ENCODE measurements around the gene IRAG1. TPM values are rescaled to one million over a fixed set of nuclear protein-coding genes. Genes with fewer than 3 reads are reported as not detected.

IRAG1 gene
- total RNA-seq (not detected), polyA plus RNA-seq (not detected), total RNA-seq (0 to 0.07 (median 0) reads per million in 6 experiments)

GRCh38 chr11:10693509-10694081, at the start of gene IRAG1:
TSS of gene IRAG1 (minus strand) at chr11:10693755. CDS start at chr11:10693602, 153 bp downstream.
- Mint-ChIP-seq H3K27me3 (peaks cover 6 to 20% (median 10%) of the 10 kb centered on the region in 5 donors), H3K4me1 (peaks cover 0 to 7% (median 0%) of the 10 kb centered on the region in 4 donors), H3K27ac (no peak within 1 kb of the TSS), H3K36me3 (peaks cover 0 to under 1% (median 0%) of the 10 kb centered on the region in 3 donors), H3K9me3 (peaks cover 0 to 1% (median 0%) of the 10 kb centered on the region in 9 donors), H3K4me3 (no peak within 1 kb of the TSS)
- DNase-seq (no peak), ATAC-seq (no peak)
- POLR2A ChIA-PET, result no interaction called here

DNA sequence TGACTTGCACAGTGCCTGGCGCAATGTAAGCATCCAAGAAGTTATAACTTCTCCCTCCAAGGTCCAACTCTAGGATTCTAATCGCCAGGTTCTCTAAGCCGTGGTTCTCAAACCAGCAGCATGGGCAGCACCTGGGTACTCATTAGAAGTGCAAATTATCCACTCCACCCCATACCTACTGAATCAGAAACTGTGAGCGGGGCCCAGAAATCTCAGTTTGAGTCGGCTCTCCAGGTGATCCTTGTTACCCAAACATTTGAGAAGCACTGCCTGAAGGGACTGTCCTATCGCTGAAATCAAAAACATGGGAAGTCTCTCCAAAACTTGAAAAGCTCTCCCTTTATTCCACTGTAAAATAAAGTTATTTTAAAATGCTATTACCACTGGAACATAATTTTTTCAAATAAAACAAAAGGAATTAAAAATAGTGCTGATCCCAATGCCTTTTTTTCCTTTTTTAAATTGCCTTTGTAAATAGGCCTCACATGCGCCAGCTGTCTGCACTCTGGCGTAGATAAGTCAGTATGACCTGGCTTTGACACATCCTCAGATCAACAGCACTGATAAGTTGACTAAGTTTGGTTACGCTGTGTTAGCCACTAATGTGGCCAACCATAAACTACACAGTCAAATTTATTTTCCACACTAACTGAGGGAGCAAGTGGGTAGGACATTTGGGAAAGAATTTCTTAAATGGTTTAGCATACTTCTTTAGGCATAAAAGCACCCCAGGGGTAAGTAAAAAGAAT, 49.1 kb upstream of the IRAG1 start:
- Mint-ChIP-seq H3K4me1 (peaks cover 14 to 31% (median 29%) of the 10 kb centered on the region in 4 donors), H3K9me3 (no peaks in the 10 kb centered on the region), H3K27me3 (no peaks in the 10 kb centered on the region), H3K4me3 (peak overlapping the region in 8 of 10 donors; percentile 12 to 65 (median 57)), H3K36me3 (no peaks in the 10 kb centered on the region), H3K27ac (peak overlapping the region in 8 of 10 donors; percentile 13 to 84 (median 70))
- POLR2A ChIA-PET, result interaction anchor here (0.6 kb wide), 1 partner anchor 14 kb away, joined by 10 read pairs; no protein-coding TSS in a partner anchor
- DNase-seq, result peak in 3 of 10 donors; percentile 9 to 32 (median 19)
- peak; percentile 81 to 91 for ATAC-seq

DNA sequence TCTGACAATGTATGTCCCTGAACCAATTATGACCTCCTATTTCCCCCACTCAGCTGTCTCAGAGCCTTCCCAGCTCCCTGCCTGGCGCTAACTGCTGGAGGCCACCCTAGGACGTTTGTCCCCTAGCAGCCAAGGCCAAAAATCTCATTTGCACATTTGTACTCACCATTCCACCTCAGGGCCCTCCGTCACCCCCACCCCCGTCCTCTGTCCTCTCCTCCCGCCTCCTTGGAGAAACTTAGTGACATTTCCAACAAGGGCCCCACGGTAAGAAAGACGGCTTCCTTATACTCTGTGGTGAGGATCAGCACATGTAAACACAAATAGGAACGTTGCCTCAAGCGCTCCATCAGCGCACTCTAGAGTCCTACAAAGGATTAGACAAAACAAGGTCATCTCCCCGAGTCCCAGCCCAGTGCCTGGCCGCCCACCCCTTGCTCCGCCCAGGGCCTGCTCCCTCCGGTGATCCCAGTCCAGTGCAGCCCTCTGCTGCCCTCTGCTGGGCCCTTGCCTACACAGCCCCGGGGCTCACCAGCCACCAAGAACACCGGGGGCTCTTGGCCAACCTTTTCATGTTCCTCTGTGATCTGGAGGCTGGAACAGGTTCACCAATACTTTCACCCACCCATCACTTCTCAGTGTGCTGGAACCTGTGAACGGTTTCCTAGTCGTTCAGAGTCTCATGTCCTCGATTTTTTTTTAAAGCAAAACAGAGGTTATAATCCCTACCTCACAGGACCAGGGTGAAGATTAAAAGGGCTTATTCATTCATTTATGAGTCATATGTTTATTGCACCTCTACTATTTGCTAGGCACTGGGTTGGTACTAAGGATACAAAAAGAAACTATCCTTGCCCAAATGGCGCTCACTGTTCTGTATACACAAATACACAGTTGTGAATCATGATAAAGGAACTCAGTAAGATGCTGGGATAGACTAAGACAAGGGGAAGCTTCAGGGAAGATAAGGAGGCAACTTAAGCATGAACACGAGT, 42.2 kb upstream of the IRAG1 start:
- POLR2A ChIA-PET, result interaction anchor here (0.7 to 1.1 kb wide), 3 partner anchors 15 to 320 kb away, joined by 5 to 12 read pairs (median 5); partner anchors contain the start of gene CTR9
- Mint-ChIP-seq H3K9me3 (peaks cover 0 to 9% (median 0%) of the 10 kb centered on the region in 9 donors), H3K27me3 (peaks cover 0 to 18% (median 11%) of the 10 kb centered on the region in 5 donors), H3K4me3 (peak overlapping the region; percentile 53 to 79 (median 61)), H3K27ac (peak overlapping the region in 5 of 10 donors; percentile 39 to 64 (median 49)), H3K36me3 (no peaks in the 10 kb centered on the region), H3K4me1 (peaks cover 9 to 18% (median 10%) of the 10 kb centered on the region in 4 donors)
- ATAC-seq, result peak; percentile 100
- DNase-seq, result peak; percentile 70 to 89 (median 82)

DNA sequence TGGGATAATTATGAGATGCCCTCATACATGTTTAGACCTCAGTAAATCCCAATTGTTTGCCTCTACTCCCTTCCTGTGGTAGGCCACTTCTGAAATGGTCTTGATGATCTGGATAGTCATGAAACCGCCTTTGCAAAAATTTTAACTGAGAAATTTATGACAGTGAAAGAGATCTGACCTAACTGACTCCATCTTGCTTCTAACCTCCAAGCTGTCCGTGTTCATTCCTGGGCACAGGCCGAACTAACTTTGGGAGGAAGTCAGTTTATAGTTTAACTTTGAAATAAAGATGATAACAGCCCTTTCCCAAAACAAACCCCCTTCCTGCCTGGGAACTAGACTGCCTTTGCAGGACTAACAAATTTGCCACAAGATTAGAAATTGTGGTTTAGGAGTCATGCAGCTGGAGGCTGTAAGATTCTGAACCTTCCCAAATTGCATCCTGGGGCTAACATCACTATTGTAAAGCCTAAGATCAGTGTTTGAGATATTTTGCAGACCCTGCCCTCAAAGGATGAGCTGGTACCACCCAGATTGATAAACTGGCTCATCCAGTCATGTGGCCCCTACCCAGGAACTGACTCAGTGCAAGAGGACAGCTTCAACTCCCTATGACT, 37.6 kb upstream of the IRAG1 start:
- POLR2A ChIA-PET, result no interaction called here
- H3K36me3 Mint-ChIP-seq, result no peaks in the 10 kb centered on the region
- no peak for DNase-seq
- ATAC-seq, result no peak
- H3K9me3 Mint-ChIP-seq, result peaks cover 0 to 9% (median 0%) of the 10 kb centered on the region in 9 donors
- no peak overlapping the region for H3K27ac Mint-ChIP-seq
- H3K4me3 Mint-ChIP-seq, result no peak overlapping the region
- H3K4me1 Mint-ChIP-seq, result peaks cover 7 to 19% (median 12%) of the 10 kb centered on the region in 4 donors
- peaks cover 6 to 28% (median 11%) of the 10 kb centered on the region in 5 donors for H3K27me3 Mint-ChIP-seq

GRCh38 chr11:10730151-10730550, 36.6 kb upstream of the IRAG1 start:
- DNase-seq, result no peak

DNA sequence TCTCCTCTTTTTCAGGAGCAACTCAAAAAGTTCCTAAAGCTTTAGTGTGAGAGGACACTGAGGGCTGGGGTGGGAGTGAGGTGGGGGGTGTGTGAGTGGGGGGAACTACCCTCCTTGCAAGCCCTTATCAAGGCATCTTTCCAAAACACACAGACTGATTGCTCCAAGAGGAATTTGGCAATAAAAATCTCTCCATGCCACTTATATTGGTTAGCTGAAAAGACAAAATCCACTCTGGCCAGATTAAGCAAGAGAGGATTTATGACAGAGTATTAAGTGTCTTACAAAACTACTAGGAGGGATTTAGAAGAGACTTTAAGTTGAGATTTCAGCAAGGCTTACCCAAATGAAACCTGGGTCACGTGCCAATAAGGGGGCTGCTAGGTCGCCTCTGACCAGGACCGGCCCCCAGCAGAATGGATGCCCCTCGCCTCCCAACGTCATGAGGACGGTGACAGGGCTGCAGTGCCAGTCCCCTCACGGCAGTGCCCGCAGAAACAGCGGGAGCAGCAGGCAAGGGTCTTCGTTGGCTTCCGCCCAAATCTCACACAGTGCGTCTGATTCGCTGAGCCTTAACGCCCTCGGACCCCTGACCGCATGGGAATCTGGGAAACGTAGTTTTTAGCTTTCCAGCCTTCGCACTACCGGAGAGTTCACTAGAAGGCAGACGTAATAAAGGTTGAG, 35.4 kb upstream of the IRAG1 start:
- Mint-ChIP-seq H3K27ac (no peak overlapping the region), H3K4me3 (no peak overlapping the region), H3K36me3 (no peaks in the 10 kb centered on the region), H3K27me3 (peaks cover 6 to 28% (median 11%) of the 10 kb centered on the region in 5 donors), H3K4me1 (peaks cover 11 to 19% (median 16%) of the 10 kb centered on the region in 4 donors), H3K9me3 (peaks cover 0 to 9% (median 0%) of the 10 kb centered on the region in 9 donors)
- DNase-seq, result no peak
- POLR2A ChIA-PET, result interaction anchor here (0.7 kb wide), 1 partner anchor 13 kb away, joined by 10 read pairs; no protein-coding TSS in a partner anchor
- no peak for ATAC-seq

More at GRCh38 chr11:10730151-10730550, 36.6 kb upstream of the IRAG1 start:
- no peaks in the 10 kb centered on the region for H3K36me3 Mint-ChIP-seq
- H3K4me1 Mint-ChIP-seq, result peaks cover 9 to 19% (median 13%) of the 10 kb centered on the region in 4 donors
- ATAC-seq, result no peak
- POLR2A ChIA-PET, result no interaction called here
- peak overlapping the region in 1 of 10 donors; percentile 21 for H3K27ac Mint-ChIP-seq
- no peak overlapping the region for H3K4me3 Mint-ChIP-seq
- H3K27me3 Mint-ChIP-seq, result peaks cover 6 to 28% (median 11%) of the 10 kb centered on the region in 5 donors
- peaks cover 0 to 9% (median 0%) of the 10 kb centered on the region in 9 donors for H3K9me3 Mint-ChIP-seq

DNA sequence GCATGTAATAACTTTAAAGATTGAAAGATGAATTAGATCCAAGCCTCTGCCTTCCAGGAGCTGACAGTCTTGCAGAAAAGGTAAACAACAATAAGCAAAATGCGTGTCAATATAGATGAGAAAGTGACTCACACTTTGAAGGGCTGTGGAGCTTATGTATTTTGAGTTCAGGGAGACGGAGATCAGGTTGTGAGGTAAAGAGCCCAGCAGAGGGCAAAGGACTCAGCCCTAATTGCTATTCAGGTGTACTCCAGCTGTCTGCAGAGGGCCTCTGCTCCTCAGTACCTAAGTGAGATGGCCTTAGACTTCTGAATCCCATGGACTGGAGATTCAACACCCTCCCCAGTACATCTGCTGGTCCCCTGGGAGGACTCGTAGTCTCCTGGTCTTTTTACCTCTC, 34.6 kb upstream of the IRAG1 start:
- Mint-ChIP-seq H3K36me3 (no peaks in the 10 kb centered on the region), H3K9me3 (peaks cover 0 to 9% (median 0%) of the 10 kb centered on the region in 9 donors), H3K4me1 (peaks cover 11 to 19% (median 16%) of the 10 kb centered on the region in 4 donors), H3K27ac (no peak overlapping the region), H3K27me3 (peaks cover 6 to 28% (median 10%) of the 10 kb centered on the region in 5 donors), H3K4me3 (no peak overlapping the region)
- ATAC-seq (no peak), DNase-seq (no peak)
- POLR2A ChIA-PET, result no interaction called here

DNA sequence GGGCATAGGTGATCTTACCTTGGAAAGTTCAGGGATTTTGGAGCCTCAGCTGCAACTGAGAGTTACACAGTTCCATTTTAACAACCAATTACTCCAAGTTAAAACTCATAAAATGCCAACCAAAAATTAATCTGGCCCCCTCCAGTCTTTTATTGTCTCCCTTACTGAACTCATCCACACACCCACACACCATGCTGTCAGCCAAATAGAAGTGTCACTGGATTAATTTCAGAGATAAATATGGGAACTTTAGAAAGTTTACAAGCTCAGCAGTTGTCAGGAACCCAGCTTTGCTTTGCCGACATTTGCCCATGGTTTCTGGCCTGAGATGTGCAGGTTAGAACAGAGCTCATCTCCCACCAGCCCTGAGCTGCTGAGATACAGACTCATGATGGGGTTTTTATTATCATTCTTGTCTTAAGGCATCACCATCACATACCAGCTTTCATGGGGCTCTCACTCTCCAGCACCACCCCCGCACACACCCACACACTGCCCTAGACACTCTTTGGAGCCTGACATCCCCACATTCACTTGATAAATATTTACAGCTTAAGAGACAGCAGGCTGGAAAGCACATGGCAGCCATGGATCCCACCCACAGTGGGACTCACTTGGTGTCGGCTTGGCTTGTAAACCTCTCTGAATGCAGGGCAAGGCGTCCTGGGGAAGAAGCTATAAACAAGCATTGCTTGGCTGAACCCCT, 33.7 kb upstream of the IRAG1 start:
- Mint-ChIP-seq H3K9me3 (peaks cover 0 to 8% (median 0%) of the 10 kb centered on the region in 9 donors), H3K27me3 (peaks cover 6 to 26% (median 10%) of the 10 kb centered on the region in 5 donors), H3K4me3 (no peak overlapping the region), H3K4me1 (peaks cover 11 to 19% (median 16%) of the 10 kb centered on the region in 4 donors), H3K36me3 (no peaks in the 10 kb centered on the region), H3K27ac (peak overlapping the region in 1 of 10 donors; percentile 34)
- POLR2A ChIA-PET, result no interaction called here
- DNase-seq, result no peak
- no peak for ATAC-seq

- Mint-ChIP-seq H3K9me3 (no peaks in the 10 kb centered on the region), H3K27ac (peak overlapping the region in 2 of 10 donors; percentile 4 to 53), H3K36me3 (no peaks in the 10 kb centered on the region), H3K4me3 (peak overlapping the region in 1 of 10 donors; percentile 19), H3K4me1 (peaks cover 16 to 20% (median 19%) of the 10 kb centered on the region in 4 donors), H3K27me3 (peaks cover 0 to 11% (median 4%) of the 10 kb centered on the region in 5 donors)
- DNase-seq (no peak), ATAC-seq (no peak)
- POLR2A ChIA-PET, result no interaction called here
Measured at GRCh38 chr11:10725907-10726253, 32.3 kb upstream of the IRAG1 start.

DNA sequence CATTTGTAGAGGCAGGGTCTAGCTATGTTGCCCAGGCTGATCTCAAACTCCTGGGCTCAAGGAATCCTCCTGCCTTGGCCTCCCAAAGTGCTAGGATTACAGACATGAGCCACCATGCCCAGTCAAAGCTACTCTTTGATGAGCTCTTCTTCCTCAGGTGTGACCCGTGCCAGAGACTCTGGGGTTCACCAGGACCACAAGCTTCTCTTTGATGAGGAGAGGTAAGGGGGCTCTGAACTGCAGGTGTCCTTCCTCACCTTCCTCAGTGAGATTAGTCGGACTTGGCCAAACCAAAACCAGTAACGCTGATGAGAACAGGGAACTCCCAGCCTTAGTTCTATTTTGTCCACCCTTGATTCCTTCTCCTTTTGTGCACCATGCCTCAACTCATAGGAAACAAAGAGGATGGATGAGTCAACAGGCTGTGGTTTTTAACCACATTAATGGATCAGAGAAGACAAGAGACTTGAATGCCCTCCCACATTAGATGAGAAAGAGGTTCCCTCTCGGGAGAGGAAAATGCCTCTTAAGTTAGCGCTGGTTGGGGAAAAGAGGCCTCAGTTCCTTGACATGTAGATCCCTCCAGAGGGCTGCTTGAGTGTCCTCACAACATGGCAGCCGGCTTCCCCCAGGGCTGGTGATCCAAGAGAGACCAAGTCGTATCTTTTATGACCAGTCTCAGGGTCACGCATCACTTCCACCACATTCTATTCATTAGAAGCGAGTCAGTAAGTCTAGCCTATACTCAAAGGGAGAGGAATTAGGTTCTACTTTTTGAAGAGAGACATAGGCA, 31.8 kb upstream of the IRAG1 start:
- H3K27ac Mint-ChIP-seq, result peak overlapping the region in 3 of 10 donors; percentile 34 to 53 (median 41)
- H3K27me3 Mint-ChIP-seq, result peaks cover 0 to 6% (median 3%) of the 10 kb centered on the region in 5 donors
- H3K36me3 Mint-ChIP-seq, result no peaks in the 10 kb centered on the region
- H3K9me3 Mint-ChIP-seq, result no peaks in the 10 kb centered on the region
- POLR2A ChIA-PET, result no interaction called here
- peak overlapping the region in 6 of 10 donors; percentile 19 to 45 (median 23) for H3K4me3 Mint-ChIP-seq
- ATAC-seq (peak; percentile 60 to 69), DNase-seq (peak in 2 of 10 donors; percentile 25 to 26)
- H3K4me1 Mint-ChIP-seq, result peaks cover 16 to 20% (median 19%) of the 10 kb centered on the region in 4 donors
